NCI-H82 treated with DMSO at 0.1 percent for 48 hours (cell line): ENCODE measurements around the gene MCTP1.
"Not testable (repeated sequence)": the region's sequence is repeated elsewhere in the genome, so short reads cannot be mapped to it uniquely, and the experiment has no call there.

Experiments
- DNase-seq: peaks from one replicate; lab custom pipeline; 2025; ENCODE audit not compliant: unreplicated experiment; lab: John Stamatoyannopoulos, UW

MCTP1 gene

DNA sequence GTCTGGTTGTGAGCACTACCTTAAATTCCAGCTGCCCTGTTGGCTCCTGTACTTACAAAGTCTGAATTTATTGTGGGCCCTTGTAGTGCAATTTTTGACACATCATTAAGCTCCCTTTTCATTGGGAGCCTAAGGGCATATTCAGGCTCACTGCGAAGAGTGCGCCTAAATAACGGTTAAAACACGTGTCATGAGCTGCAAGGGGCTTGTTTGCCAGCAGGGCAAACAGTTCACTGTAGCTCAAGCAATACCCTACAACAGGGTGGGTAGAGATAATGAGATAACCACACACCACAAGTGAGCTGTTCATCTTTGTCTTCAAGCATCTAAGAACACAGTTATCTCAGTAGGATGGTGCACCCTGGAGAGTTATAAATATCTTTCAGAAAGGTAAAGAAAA is 452.2 kb downstream of the MCTP1 start:
- no peak for DNase-seq

DNA sequence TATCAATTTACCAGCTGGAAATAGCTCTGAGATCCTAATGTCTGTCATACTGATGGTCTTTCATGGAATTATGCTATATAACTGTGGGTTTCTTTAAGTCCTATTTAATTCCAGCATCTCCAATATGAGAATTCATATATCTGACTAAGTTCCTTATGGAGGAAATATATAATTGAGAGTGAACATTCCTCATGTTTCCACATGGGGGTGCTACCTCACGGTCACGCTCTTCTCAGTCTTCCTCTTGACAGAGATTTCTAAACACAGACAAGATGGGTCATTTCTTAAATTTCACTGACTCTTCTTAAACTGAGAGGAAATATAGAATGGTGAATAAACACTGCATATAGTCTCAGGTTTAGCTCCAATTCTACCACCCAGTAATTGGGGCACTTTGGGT is 454.4 kb downstream of the MCTP1 start:
- no peak for DNase-seq

- not testable (repeated sequence) for DNase-seq
Measured at GRCh38 chr5:94828222-94828621, 456.7 kb downstream of the MCTP1 start.

DNA sequence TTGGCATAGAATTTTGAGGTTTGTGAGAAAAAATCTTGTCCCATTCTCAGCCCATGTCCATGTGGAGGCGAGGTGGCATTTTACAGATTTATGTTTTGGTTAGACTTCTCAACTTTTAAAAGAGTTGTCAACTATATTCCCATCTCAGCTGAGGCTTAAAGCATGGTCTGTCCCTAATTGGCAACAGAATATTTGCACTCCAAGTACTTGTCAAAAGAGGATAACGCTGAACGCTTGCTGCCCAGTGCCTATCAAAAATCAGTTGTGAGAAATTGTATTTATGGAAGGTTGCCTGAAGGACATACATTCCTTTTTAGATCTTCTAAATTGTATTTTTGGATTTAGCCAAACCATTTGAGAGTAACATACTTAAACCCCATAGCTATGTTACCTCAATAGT is 464.4 kb downstream of the MCTP1 start:
- DNase-seq: no peak

- no peak for DNase-seq
Measured at GRCh38 chr5:94818904-94819303, 466.0 kb downstream of the MCTP1 start.

DNA sequence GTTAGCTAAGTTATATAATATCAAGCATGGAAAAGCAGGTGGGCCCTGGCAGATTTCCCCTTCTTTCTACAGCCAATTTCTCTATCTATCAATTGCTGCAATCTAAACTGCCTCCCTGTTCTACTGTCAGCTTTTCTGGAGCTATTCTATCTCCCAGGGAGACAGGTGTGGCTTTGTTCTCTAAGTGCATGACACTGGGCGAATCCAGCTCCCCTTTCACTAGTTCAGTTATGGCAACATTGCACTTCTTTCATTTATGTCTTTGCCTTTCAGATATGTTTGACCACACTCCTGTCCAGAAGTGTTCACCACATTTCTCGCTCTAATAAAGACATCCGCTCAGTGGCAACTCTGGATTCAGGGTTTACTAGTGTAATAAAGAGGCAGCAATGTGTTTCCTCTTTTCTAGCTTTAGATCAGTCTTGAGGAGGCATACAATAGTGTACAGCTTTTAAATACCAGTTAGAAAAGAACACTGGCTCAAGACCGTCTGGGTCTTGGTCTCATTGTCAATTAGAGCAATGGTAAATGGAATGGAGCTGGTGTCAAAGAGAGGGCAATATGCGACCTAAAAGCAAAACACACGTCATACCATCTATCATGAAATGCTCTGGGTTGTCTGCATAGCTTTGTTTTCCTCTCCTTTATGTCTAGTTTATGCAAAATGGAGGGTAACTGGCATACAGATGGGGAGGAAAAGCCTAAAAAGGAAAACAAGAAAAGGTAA is 469.4 kb downstream of the MCTP1 start:
- no peak for DNase-seq

DNA sequence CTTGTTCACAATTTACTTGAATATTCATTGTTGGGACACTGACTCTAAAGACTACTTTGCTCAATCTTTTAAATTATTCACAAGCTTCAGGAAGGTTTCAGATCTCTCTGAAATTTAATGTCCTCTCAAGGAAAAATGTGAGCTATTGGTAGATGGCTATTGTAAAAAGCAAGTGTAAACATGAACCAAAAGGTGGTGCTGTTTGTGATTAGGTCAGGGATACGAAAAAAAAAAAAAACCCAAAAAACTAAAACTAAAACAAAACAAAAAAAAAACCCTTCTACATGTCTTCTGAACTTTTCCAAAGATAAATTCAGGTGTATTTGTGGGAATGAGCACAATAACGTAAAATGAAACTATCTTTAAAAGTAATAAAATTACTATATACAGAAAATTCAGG is 472.7 kb downstream of the MCTP1 start:
- no peak for DNase-seq

GRCh38 chr5:94811331-94811730 is 473.6 kb downstream of the MCTP1 start:
- no peak for DNase-seq

DNA sequence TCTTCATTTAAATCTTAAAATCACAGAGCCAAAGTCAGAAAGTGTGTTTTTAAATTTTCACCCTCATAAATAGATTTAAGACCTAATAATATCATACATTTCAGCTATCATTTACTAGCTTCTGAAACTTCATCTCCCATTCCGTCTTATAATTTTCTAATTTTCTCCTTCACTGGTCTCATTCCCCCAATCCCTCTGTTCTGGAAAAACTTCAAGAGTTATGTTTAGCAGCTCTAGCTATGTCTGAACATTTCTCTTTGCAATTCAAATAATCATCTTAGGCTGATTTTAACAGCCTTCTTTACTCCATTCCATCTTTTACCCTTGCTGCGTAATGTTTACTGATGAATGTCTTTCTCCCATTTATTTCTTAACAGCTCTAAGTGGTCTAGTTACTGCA is 474.0 kb downstream of the MCTP1 start:
- no peak for DNase-seq

GRCh38 chr5:94810281-94810680 is 474.6 kb downstream of the MCTP1 start:
- DNase-seq: no peak

DNA sequence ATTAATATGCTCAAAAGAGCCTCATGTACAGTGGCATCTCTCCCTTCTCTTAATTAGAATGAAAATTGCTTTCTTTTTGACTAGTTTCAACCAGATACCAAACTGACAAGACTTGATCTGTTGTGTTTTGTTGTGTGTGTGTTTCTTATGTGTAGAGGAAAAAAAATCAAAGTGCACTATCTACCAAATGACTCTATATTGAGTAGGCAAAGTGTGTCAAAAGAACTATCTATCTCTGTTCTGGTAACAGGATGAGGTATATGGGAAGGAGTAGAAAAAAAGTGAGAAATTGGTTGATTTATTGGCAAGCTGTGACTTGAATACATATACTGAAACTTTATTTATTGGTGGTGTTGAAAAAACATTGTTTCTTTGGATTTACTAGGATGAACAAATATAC is 476.4 kb downstream of the MCTP1 start:
- DNase-seq: no peak

- DNase-seq: no peak
Measured at GRCh38 chr5:94807985-94808384, 476.9 kb downstream of the MCTP1 start.

DNA sequence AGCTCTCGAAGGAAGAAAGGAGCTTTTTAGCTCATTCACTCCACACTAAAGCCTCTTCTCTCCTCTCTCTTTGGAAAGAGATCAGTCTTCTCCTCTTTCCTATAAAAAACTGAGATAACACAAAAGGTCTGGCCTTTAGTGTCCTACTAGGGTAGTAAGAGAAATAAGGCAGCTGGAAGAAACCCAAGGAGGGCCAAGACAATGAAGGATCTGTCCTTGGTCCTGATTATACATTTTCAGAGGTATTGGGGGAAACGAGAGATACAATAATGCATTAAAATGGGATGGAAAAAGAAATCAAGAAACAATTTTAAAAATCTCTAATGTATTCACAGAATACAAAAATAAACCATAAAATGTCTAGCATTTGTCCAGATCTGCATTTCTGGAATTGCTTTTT is 482.4 kb downstream of the MCTP1 start:
- DNase-seq: no peak

- DNase-seq: peak; percentile 52
Measured at GRCh38 chr5:94796586-94796985, 488.3 kb downstream of the MCTP1 start.

GRCh38 chr5:94793816-94794198 is 491.1 kb downstream of the MCTP1 start:
- DNase-seq: no peak

DNA sequence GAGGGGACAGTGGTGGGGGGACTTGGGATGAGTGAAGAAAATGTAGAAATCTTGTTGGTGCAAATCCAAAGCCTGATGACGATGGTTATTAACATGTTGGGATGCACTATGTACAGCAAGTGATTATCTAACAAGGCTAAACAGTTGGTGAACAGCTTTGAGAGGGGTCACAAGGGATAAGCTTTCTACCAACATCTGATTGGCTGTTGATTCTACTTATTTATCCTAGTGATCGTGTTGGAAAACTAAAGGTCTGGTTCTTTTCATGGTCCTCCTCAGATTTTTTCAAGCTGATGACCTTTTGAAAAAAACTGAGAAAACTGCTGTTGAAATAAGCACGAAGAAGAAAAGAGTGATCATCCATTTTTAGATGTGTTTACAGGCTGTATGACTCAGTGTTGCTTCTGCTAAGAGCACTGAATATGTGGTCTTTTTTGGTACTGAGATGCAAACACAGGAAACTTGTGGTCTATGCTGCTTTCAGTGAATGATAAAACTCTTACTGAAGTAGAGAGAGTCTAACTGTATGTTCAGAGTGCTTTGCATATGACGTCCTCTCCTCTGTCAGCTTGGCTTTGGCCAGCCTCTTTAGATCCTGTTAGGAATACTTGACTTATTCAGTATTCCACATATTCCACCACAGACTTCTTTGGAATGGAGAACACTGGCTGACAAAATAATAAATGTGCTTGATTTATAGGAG is 491.6 kb downstream of the MCTP1 start:
- no peak for DNase-seq

DNA sequence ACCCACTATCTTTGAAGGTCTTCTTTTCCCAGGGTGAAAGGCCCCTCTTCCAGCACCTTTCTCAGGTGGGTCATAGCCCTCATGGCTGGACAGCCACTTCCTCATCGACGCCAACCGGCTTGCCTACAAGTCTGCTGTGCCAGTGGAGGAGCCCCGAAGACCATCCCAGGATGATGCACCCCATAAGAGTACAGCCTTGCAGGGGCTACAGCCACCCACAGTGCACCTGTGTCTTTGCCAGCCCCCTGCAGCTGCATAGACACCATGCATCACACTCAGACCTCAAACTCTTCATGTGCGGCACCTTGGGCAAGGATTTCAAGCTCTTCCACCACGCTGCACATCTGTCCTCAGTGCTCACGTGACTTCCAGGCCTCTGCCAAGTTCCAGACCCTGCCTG is 493.1 kb downstream of the MCTP1 start:
- DNase-seq: no peak

DNA sequence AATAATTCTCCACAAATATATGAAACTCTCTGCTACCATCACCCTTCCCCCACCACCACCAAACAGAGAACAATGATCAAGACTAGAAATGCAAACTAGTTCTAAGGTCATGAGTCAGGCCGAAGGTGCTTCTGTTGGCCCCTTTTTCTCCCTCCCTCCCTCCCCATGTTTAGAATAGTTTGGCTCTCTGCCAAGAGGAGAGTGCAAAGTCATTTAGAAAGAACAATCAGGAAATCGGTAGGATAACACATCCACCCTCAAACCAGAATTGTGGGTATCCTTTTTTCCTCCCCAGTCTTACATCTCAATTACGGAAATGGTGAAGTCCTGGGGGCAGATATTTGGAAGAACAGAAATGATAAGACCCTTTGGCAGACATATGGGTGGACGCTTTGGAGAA is 496.4 kb downstream of the MCTP1 start:
- no peak for DNase-seq

DNA sequence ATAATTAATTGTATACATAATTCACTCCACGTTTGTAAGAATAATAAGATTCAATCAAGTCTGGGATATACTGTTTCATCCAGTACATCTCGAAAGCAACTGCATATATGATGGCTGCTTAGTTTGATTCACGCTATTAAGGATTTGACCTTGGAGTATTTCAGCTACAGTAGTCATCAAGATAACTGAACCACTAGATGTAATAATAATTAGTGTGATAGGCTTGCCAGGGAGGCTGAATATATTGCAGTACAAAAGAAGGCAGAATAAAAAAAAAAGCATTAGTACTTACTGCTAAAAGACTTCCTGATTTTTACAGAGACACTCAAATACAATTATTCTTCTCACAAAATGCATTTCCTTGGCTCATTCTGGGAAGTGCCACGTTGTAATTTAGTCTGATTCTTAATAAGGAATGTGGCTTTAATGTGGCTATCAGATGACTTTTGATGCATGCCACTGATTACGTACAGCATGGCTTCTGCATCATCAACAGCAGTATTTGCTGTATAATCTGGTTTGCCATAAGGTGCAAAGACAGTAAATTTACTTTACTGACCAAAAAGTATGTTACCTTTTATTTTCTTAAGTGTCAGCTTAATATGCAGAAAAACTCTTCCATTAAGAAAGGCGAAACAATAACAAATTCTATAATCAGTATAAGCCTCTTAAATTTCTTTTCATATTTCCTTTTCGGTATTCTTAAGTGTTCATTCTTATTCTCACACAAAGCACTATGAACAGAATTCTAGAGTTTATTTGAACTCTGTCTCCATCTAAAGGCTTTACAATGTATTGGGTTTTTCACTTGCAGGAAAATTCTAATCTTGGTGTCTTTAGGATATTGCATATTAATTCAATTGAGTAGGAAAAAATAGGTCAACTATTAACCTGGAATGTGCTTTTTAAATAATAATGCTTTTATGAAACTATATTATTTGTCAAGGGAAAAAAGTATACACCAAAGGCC is 500.1 kb downstream of the MCTP1 start:
- no peak for DNase-seq

GRCh38 chr5:94782383-94782782 is 502.5 kb downstream of the MCTP1 start:
- no peak for DNase-seq

DNA sequence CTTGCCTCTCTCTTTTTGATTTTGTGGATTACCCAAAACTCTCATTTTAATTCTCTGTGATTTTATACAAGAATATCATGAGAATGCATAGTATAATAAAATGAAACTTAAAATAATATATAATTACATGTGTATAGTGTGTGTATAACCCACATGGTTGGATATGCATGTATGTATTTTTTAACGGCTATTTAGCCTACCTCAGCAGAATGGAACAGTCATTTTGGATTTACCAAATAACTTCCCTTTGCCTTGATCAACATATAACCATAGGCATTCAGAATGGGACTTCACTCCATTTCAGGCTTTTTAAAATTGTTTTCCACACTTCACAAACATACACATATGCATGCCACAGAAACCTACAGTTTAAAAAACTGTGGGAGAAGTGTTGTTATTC is 505.2 kb downstream of the MCTP1 start:
- no peak for DNase-seq

DNA sequence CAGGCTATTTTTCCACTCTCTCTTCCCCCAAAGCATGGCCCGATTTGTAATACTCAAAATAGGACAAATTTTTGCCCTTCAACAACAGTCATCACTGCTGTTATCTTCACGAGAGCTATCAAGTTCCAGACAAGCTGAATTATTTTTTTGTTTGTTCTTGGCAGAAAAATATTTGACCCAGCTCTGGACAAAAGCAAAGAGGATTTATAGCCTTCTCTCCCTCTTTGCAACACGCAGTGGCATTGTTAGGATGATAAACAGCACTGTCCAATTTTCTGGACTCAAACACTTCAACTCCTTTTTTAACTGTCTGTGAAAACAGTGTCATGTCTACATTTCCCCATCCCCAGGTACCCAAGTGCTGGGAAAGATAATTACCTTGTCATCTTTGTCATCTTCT is 506.2 kb downstream of the MCTP1 start:
- no peak for DNase-seq
